C4-2B (cell line): ENCODE data around the gene GMNN.

Experiments used
- ZFX ChIP-seq: fragments of 450-650 bp; IDR thresholded peaks from 2 replicates; pipeline ENCODE4 v1.6.1; 2017
- TF ChIP-seq, protein P1 (sequence below): fragments of 450-650 bp; conservative IDR thresholded peaks from 2 replicates; pipeline ENCODE4 v1.5.1; 2017; ENCODE audit warnings: mild to moderate bottlenecking

DNA sequence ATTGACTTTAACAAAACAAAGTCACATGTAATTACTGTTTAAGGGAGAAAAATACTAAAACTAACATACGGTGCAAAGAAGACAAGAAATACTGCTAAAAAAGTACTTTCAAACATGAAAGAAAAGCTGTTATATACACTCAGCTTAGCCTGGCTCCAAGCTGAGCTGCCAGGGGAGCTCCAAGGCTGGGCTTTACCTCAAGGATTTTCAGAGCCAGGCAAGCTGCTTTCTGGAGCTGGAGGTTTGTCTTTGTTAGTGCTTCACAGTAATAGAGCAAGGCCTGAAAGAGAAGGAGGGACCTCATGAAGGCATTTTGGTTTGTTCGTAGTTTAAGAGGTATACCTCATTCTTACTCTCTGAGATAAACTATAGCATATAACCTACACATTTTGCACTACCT, 43.6 kb downstream of the GMNN start:
- TF ChIP-seq, protein P1, sequence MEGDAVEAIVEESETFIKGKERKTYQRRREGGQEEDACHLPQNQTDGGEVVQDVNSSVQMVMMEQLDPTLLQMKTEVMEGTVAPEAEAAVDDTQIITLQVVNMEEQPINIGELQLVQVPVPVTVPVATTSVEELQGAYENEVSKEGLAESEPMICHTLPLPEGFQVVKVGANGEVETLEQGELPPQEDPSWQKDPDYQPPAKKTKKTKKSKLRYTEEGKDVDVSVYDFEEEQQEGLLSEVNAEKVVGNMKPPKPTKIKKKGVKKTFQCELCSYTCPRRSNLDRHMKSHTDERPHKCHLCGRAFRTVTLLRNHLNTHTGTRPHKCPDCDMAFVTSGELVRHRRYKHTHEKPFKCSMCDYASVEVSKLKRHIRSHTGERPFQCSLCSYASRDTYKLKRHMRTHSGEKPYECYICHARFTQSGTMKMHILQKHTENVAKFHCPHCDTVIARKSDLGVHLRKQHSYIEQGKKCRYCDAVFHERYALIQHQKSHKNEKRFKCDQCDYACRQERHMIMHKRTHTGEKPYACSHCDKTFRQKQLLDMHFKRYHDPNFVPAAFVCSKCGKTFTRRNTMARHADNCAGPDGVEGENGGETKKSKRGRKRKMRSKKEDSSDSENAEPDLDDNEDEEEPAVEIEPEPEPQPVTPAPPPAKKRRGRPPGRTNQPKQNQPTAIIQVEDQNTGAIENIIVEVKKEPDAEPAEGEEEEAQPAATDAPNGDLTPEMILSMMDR: no peak
- TF ChIP-seq ZFX: no peak
